Measurements from ENCODE around the gene SPINT2.
A peak's percentile ranks its signal among the peaks of the same experiment; 100 is the strongest.

SPINT2 gene

GRCh38 chr19:38285567-38285966, 21.2 kb downstream of the SPINT2 start:
- DNase-seq (ENCODE audit: low read depth): peak; percentile 72
- no peak overlapping the region for H3K4me3 ChIP-seq (ENCODE audit: control insufficient read depth, low read depth, low read length)
- no peak for TF ChIP-seq CTCF (conservative IDR thresholded peaks at IDR 0.05; ENCODE audit: control insufficient read depth, insufficient read depth, low read depth, low read length)

- H3K4me3 ChIP-seq (ENCODE audit: control insufficient read depth, low read depth, low read length): no peak overlapping the region
- TF ChIP-seq CTCF (conservative IDR thresholded peaks at IDR 0.05; ENCODE audit: control insufficient read depth, insufficient read depth, low read depth, low read length): no peak
- no peak for DNase-seq (ENCODE audit: low read depth)
Observed at GRCh38 chr19:38287604-38288003, 23.2 kb downstream of the SPINT2 start.

GRCh38 chr19:38288123-38288855, 23.9 kb downstream of the SPINT2 start:
- H3K4me3 ChIP-seq (ENCODE audit: control insufficient read depth, low read depth, low read length): no peak overlapping the region
- TF ChIP-seq CTCF (conservative IDR thresholded peaks at IDR 0.05; ENCODE audit: control insufficient read depth, insufficient read depth, low read depth, low read length): no peak
- no peak for DNase-seq (ENCODE audit: low read depth)

GRCh38 chr19:38289955-38290354, 25.6 kb downstream of the SPINT2 start:
- no peak for TF ChIP-seq CTCF (conservative IDR thresholded peaks at IDR 0.05; ENCODE audit: control insufficient read depth, insufficient read depth, low read depth, low read length)
- peak; percentile 24 for DNase-seq (ENCODE audit: low read depth)
- no peak overlapping the region for H3K4me3 ChIP-seq (ENCODE audit: control insufficient read depth, low read depth, low read length)

- no peak overlapping the region for H3K4me3 ChIP-seq (ENCODE audit: control insufficient read depth, low read depth, low read length)
- no peak for TF ChIP-seq CTCF (conservative IDR thresholded peaks at IDR 0.05; ENCODE audit: control insufficient read depth, insufficient read depth, low read depth, low read length)
- DNase-seq (ENCODE audit: low read depth): peak; percentile 94
Observed at GRCh38 chr19:38290631-38291147, 26.3 kb downstream of the SPINT2 start.

- H3K4me3 ChIP-seq (ENCODE audit: control insufficient read depth, low read depth, low read length): no peak overlapping the region
- DNase-seq (ENCODE audit: low read depth): no peak
- no peak for TF ChIP-seq CTCF (conservative IDR thresholded peaks at IDR 0.05; ENCODE audit: control insufficient read depth, insufficient read depth, low read depth, low read length)
Observed at GRCh38 chr19:38291855-38292254, 27.5 kb downstream of the SPINT2 start.
